Epithelial cell of prostate (primary cell): Measurements from ENCODE around the gene UNC119.
"Not testable (repeated sequence)": the region's sequence is repeated elsewhere in the genome, so short reads cannot be mapped to it uniquely, and the experiment has no call there.

Experiments
- DNase-seq: peaks from one replicate; pipeline ENCODE4 v3.0.0-alpha.2; 2011; ENCODE audit warnings: low read depth, low spot score
- H3K27ac ChIP-seq: fragments of 450-650 bp; 2 replicates; pipeline ENCODE4 v1.5.1; 2017; ENCODE audit warnings: mild to moderate bottlenecking

UNC119 gene

GRCh38 chr17:28524476-28525424 is 27.7 kb downstream of the UNC119 start:
- peak overlapping the region; percentile 10 for H3K27ac ChIP-seq
- no peak for DNase-seq

GRCh38 chr17:28523876-28524275 is 28.5 kb downstream of the UNC119 start:
- H3K27ac ChIP-seq = no peak overlapping the region
- no peak for DNase-seq

DNA sequence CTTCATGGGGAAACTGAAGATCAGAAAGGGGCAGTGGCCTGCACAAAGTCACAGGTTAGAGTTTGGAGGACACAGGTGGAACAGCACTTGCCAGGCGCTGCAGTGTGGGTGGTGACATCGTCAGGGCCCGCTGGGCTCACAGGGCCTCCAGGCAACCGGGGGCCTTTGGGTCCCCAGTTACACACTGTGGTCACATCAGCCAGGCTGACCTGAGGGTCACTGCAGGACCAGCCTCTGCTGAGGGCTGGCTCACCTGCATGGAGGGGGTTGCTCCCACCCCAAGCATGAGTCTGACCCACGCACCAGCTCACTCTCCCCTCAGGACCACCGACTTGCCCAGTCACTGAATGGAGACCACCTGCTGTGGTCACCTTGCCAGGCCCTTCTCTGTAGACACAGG is 29.2 kb downstream of the UNC119 start:
- H3K27ac ChIP-seq = no peak overlapping the region

GRCh38 chr17:28522281-28522680 is 30.1 kb downstream of the UNC119 start:
- DNase-seq, H3K27ac ChIP-seq: not testable (repeated sequence)

More for the DNA sequence above, 29.2 kb downstream of the UNC119 start:
- DNase-seq = no peak

DNA sequence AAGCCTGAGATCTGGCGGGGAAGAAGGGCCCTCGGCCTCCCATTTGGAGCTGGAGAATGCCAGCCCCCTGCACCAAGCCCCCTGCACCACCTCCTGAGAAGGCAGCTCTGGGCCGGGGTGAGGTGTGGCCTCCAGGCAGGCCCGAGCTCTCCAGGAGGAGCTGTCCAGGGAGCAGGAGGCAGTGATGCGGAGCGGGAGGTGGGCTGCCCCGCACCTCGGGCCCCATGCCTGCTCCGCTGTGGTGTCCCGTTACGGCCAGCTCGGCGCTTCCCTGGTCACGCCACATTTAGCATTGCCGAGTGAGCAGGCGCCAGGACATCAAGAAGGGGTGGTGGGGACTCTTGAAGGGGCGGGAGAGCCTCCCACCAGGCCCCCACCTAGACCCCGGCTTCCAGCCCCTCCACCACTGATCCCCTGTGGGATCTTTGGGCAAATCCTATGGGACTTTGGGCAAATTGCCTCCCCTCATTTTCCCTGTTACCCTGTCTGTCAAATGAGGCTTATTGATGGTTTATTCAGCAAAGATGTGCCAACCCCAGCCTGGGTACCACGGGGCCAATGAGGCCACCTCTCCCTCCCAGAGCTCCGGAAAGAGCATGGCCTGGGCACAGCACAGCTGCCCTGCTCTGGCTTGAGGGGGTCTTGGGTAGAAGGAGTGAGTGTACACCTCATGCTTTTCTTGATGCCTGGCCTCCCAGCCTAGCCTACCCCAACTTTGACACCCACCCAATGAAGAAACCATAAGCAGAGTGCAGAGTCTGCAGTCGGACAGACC is 30.9 kb downstream of the UNC119 start:
- H3K27ac ChIP-seq = no peak overlapping the region
- DNase-seq = no peak

- H3K27ac ChIP-seq = no peak overlapping the region
- no peak for DNase-seq
These were observed 31.7 kb downstream of the UNC119 start for GRCh38 chr17:28520687-28521086.

DNA sequence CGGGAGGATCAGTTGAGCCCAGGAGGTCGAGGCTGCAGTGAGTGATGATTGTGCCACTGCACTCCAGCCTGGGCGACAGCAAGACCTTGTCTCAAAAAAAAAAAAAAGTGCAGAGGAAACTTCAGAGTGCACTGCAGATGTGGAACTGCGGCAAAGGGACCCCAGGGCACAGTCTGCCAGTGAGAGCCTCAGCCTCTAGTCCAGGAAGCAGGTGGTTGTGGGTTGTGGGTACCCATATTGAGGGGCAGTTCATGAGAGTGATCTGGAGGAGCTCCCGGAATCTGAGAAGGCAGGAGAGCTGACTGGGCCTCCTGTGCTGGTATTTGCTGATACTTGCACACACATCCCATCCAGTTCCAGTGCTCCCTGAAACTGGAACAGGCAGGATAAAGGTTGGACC is 33.2 kb downstream of the UNC119 start:
- no peak overlapping the region for H3K27ac ChIP-seq
- DNase-seq = no peak

DNA sequence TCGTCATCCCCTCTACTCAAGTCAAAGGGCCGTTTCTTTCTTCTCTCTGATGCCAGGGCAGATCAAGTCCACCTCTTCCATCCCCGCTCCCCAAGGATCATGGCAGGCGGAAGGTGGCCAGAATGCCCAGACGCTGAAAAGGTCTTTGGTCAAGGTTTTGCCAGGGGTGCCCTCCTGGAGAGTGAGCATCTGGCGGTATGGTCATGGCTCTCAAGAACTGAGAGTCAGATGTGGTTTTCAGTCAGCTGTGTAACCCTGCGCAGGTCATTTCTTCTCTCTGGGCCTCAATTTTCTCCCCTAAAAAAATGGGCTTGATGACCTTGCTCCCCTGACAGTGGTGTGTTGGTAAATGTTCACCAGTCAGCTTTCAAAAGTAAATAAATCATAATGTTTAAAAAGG is 33.8 kb downstream of the UNC119 start:
- no peak for DNase-seq
- H3K27ac ChIP-seq = no peak overlapping the region

DNA sequence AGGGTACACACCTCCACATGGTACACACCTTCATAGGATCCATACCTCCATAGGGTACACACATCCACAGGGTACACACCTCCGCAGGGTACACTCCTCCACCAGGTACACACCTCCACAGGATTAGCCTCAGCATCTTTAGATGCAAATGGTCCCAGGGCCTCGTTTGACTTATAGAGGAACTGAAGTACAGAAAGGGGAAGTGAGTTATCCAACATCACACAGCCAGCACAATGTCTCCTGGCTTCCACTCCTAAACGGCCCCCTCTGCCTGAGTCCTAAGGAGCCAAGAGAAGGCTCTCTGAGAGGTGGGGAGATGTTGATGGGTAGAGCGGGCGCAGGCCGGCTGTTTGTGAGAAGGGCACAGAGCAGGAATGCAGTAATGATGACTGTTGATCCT is 34.3 kb downstream of the UNC119 start:
- DNase-seq = no peak
- H3K27ac ChIP-seq = no peak overlapping the region

GRCh38 chr17:28515518-28515917 is 36.9 kb downstream of the UNC119 start:
- no peak for DNase-seq
- no peak overlapping the region for H3K27ac ChIP-seq

- DNase-seq = no peak
These were observed 37.8 kb downstream of the UNC119 start for GRCh38 chr17:28514561-28515002.

DNA sequence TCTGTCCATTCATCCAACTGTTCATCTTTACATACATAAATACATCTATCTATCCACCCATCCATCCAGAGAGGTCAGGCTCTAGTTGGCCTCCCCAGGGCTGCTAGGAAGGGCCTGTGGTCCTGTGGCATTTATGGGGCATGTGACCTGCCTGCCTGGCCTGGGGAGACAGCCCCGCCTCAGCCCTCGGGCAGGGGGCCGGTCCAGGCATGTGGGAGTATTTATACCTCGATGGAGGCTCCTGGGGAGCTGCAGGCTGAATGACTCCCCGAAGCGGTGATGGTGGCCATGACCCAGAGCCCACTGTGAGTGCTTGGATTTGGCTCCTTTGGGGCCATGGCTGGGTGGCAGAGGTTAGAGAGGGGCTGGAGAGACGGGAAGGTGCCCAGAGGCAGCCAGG is 38.9 kb downstream of the UNC119 start:
- no peak overlapping the region for H3K27ac ChIP-seq
- DNase-seq = no peak

More at GRCh38 chr17:28514561-28515002, 37.8 kb downstream of the UNC119 start:
- no peak overlapping the region for H3K27ac ChIP-seq

DNA sequence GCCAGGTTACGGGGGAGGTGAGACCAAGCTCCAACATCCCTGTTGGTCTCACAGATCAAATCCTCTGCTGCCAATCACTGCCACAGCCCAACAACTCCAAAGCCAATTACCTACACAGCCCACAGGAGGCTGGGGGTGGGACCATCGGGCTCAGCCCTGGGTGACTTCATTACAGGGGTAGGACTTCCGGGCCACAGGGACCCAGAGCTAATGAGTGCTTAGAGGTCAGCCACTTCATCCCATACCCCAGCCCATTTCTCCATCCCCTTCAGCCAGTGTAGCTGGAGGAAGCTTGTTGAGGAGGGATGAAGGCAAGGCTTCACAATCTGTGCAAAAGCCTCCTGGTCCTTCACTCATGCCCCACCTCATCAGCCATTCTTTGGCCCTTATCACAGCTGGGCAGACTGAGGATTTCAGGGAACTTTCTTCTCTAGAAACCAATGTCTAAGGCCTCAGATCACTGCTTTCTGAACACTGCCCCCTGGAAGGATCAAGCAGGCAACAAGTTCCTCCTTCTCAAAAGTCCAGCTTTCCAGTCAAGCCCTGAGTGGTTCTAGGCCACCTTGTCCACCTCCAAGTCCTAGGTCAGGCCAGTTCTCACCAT is 40.5 kb downstream of the UNC119 start:
- no peak overlapping the region for H3K27ac ChIP-seq
- DNase-seq = no peak

DNA sequence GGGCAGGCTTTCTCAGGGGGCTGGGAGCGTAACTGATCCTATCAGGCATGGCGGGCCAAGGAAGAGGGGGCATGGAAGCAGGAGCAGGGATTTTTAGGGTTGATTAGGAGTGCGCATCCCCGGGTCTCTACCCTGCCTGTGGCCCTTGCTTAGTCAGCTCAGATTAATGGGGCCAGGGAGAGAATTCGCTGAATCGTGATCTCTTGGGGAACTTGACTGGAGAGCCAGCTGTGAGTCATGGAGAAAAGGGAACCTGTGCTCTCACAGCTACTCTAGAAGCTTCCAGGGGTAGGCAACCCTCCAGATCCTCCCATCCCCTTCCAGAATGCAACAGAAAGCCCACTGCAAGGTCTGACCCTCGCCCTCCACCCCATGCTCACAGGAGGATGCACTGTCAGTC is 42.6 kb downstream of the UNC119 start:
- no peak for DNase-seq
- no peak overlapping the region for H3K27ac ChIP-seq

GRCh38 chr17:28508211-28508724 is 44.2 kb downstream of the UNC119 start:
- H3K27ac ChIP-seq = peak overlapping the region; percentile 43
- no peak for DNase-seq

GRCh38 chr17:28507567-28508203 is 44.7 kb downstream of the UNC119 start:
- no peak for DNase-seq
- H3K27ac ChIP-seq = peak overlapping the region; percentile 43

DNA sequence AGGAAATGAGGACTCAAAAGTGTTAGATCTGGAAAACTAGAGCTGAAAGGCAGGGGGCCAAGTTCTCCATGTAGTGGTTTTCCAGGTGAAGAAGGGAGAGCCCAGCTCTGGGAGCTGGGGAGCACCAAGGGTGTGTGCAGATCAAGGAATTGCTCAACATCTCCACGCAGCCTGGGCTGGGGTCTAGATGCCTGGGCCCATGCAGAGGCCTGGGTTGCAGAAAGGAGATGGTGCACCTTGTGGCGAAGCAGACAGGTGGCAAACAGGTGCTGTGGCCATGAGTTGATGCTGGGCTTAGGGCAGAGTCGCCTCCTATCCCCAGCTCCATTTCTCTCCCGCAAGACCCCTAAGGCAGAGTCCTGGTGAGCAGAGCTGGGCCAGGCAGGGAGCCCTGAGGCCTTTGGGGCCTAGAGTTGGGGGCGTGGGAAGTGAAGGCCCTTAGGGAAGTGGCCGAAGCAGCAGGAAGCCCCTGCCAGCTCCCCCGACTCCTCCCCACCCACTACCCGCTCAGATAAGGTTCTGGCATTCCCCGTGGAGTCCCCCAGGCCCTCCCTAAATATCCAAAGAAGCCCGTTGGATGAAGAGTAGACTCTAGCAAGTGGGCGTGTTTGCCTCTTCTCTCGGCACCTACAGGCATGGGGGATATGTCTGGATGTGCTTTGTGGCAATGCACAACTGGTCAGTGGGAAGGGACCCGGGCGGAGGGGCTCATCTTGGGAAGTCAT is 45.5 kb downstream of the UNC119 start:
- H3K27ac ChIP-seq = no peak overlapping the region
- DNase-seq = no peak

DNA sequence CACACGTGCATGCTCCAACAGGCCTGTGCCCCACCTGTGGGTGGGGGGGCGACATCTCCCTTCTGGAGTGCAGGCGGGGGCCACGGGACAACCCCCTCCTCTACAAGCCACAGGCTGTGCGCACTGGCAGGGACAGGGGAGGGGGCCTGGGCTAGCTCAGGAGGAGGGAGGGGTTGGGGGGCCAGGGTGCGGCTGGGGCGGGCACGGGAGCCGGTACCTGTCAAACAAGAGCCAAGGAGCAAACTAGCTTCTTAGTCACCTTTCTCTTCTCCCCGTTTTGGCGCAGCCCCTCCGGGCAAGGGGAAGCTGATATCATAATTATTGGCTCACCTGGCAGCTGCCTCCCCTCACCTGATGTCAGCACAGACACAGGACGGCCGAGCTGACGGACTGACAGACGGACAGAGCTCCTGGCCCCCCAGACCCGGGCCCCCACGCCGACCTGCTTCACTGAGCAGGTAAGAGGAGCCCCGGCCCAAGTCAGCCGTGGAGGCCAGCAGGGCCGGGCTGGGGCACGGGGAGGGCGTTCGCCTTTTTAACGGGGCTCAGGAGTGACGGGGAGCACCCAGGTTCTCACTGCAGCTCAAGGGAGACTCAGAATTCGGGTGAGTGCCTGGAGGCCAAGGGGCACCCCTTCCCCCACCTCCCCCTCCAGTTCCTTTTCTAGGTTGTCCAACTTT is 46.3 kb downstream of the UNC119 start, which contains the start of gene FOXN1:
FOXN1 (plus strand) TSS at position 363 of the 680 bp plus-strand sequence. CDS start 17,622 bp downstream, outside the sequence.
- no peak for DNase-seq
- H3K27ac ChIP-seq = no peak within 1 kb of the TSS

- DNase-seq = no peak
- H3K27ac ChIP-seq = no peak overlapping the region
These were observed 49.0 kb downstream of the UNC119 start for GRCh38 chr17:28503420-28503819.
